HEK293T (cell line): ENCODE results near the gene AP3S2.

Source experiments
- ELF4 ChIP-seq: fragments of 450-650 bp; IDR thresholded peaks from 2 replicates; pipeline ENCODE4 v1.6.1; 2017; ENCODE audit warnings: antibody characterized with exemption
- FOXA1 ChIP-seq: fragments of 450-650 bp; IDR thresholded peaks from 2 replicates; pipeline ENCODE4 v1.6.1; 2016; ENCODE audit warnings: mild to moderate bottlenecking
- FOXK2 ChIP-seq: fragments of 450-650 bp; IDR thresholded peaks from 2 replicates; pipeline ENCODE4 v1.6.1; 2016; ENCODE audit warnings: mild to moderate bottlenecking
- FOXM1 ChIP-seq: fragments of 450-650 bp; IDR thresholded peaks from 2 replicates; pipeline ENCODE4 v1.6.1; 2017; ENCODE audit warnings: mild to moderate bottlenecking, borderline replicate concordance
- HDGF ChIP-seq: fragments of 450-650 bp; IDR thresholded peaks from 2 replicates; pipeline ENCODE4 v1.6.1; 2017; ENCODE audit warnings: antibody characterized with exemption, borderline replicate concordance
- NFRKB ChIP-seq: fragments of 450-650 bp; IDR thresholded peaks from 2 replicates; pipeline ENCODE4 v1.6.1; 2016; ENCODE audit warnings: mild to moderate bottlenecking, moderate library complexity
- SUZ12 ChIP-seq: fragments of 450-650 bp; IDR thresholded peaks from 2 replicates; pipeline ENCODE4 v1.6.1; 2016; ENCODE audit warnings: mild to moderate bottlenecking
- TARDBP ChIP-seq: fragments of 450-650 bp; IDR thresholded peaks from 2 replicates; pipeline ENCODE4 v1.6.1; 2016

- TF ChIP-seq HDGF (no peak), SUZ12 (no peak), FOXA1 (no peak), NFRKB (no peak), ELF4 (no peak), FOXM1 (no peak), TARDBP (no peak), FOXK2 (no peak)
Measured at GRCh38 chr15:89932880-89933279, 39.1 kb upstream of the AP3S2 start.
